RPMI8226 (cell line): Measurements from ENCODE around the gene PRR3.

Experiments used
- DNase-seq: peaks from one replicate; pipeline ENCODE4 v3.0.0-alpha.2; 2015

Gene PRR3

GRCh38 chr6:30541515-30542403 lies 15.3 kb upstream of the PRR3 start:
- DNase-seq = peak; percentile 87

- DNase-seq = no peak
These were observed 14.7 kb upstream of the PRR3 start for GRCh38 chr6:30542404-30542725.

DNA sequence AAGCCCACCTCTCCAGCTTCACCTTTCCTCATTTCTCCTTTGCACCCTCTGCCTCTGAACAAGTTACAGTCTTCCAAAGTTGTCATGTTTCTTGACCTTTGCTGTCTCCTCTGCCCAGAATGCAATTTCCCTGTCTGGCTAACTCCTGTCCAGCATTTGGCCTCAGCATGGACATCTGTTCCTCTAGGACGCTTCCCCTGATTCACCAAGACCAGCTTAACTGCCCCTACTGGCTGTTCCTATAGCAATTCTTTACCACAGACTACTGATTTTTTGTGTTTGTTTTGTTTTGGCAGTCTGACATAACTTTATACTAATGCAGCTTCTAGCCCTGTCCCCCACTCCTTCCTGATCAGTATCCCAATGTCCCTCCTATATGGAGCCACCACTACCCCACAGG lies 14.2 kb upstream of the PRR3 start:
- DNase-seq = no peak

GRCh38 chr6:30543821-30544220 lies 13.3 kb upstream of the PRR3 start:
- DNase-seq = no peak

DNA sequence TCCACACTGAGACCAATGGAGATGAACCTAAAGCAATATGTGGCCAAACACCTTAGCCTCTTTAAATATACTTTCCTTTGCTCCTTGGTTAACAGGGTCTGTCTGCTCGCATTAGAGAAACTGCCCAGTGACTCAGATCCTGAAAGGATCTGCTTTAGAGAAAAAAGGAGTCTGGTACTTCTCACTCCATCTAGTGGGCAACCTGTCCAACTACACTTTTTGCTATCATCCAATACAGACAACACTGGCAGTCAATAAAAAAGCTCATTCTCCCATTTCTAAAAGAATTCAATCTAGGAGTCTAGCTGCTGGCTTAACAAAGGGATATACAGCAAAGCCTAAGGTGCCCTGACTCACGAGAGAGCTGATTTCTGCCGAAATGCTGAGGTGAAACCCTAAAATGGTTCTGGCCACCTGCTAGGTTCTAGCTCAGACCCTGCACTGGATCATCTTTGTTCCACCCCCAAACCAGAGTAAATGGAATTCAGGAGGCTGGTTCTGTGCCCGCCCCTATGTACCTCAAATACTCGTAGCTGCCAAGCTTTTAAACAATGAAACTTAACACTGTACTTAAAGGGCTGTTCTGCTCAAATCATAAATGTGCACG lies 12.3 kb upstream of the PRR3 start:
- peak; percentile 57 for DNase-seq

- no peak for DNase-seq
These were observed 9.6 kb upstream of the PRR3 start for GRCh38 chr6:30547454-30547853.

- DNase-seq = no peak
These were observed 8.7 kb upstream of the PRR3 start for GRCh38 chr6:30548375-30548774.

DNA sequence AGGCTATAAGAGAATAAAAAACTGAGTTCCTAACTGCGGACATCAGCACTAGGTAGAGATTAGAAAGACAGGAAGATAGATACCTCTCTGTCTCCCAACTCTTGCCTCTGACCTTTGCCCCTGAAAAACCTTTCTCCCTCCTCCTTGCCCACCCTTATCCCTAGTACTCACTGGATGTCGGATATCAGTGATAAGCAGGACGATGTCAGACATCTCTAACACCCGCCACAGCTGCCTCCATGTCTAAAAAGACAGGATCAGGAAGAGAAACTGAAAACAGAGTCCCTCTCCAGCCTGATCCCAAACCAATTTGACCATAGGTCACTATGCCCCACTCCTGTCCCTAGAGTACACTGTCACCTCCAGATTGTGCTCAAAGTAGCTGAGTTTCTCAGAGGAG lies 2.7 kb upstream of the PRR3 start:
- DNase-seq = no peak

DNA sequence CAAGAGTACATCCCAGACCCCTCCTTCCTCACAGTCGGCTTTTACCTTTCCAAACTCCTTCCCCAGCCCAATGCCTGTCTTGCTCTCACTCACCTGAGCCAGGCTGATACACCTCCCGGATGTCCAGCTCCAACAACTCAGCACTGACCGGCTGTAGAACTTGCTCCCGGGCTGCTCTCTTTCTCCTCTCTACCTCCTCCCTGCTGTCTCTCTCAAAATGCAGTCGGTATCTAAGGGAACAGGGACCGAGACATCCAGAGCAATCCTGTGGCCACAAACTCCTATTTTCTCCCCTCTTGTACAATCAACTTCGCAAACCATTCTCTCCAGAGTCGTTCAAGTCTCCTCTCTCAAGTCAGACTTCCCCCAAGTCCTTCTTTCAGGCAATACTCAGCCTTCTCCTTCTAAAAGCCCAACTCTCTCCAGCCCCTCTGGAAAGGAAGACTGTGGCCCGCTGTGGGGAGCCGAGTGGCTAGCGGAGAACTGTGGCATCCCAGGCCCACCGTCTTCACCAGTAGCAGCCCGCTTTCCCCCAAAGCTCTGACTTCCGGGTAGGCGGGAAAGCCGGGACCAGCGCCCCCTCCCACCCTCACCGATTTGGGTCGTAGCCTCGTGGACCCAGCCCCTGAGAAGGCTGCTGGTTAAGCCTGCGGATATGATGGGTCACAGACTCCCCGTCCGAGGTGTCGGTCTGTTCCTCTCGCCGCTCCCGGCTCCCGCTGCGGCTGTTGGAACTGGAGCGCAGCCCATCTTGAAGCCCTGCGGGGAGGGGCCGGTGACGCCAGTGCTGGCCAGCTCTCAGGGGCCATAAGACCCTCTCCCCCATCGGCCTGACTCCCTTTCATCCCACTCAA lies 1.9 kb upstream of the PRR3 start:
- peak; percentile 17 for DNase-seq

- DNase-seq = no peak
These were observed 1.4 kb upstream of the PRR3 start for GRCh38 chr6:30555816-30556065.

DNA sequence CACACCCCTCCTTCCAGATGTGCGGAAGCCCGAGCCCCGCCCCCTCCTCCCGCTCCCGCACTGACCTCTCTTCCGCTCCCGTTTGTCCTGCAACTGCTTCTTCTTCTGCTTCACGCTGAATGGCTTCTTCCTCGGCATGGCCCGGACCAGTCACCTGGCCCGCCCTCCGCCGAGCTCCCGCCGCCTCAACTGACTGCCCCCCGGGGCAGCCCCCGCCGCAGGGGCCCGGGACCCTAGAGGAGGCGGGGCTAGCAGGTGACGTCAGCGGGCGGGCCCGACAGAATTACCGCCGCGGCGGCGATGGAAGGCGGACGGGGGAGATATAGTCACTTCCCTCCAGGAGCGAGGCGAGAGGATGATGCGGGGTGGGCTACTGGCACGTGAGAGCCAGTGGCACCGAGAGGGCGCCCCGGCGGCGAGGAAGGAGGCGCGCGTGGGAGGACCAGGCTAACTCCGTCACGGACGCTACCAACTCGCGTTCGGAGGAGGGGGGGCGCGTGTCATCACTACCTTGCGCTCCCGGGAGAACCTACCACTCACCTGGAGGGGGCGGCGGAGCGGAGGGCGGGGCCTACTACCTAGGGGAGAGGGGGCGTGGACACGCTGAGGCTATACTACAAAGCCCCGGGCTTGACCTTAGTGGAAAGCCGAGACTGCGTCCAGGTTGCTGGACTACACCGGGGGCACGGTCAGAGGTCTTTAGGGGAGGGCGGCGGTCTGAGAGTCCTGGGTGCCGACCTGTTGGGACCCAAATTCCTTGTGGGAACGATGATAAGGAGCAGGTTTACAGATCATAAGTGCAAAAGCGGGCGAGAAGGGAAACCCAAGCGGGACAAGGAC lies 809 bp upstream of the PRR3 start, which contains the start of gene GNL1:
Gene GNL1 (minus strand): TSS at position 424 of the 840 bp plus-strand sequence. CDS start 286 bp downstream, at position 138.
- peak; percentile 99 for DNase-seq

GRCh38 chr6:30557683-30557981 lies 537 bp downstream of the PRR3 start:
- no peak for DNase-seq

DNA sequence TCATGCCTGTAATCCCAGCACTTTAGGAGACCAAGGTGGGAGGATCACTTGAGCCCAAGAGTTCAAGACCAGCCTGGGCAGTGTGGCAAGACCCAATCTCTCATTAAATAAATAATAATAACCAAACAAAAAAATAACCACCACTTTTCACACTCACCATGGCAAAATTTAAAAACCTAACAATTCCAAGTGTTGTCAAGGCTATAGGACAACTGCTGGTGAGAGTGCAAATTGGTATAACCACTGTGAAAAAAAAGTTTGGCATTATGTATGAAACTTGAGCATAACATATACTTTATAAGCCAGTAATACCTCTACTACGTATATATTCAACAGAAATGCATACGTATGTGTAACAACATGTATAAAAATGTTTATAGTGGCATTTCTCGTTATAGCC lies 3.8 kb downstream of the PRR3 start:
- no peak for DNase-seq

GRCh38 chr6:30562470-30563425 lies 5.7 kb downstream of the PRR3 start:
- DNase-seq = no peak

DNA sequence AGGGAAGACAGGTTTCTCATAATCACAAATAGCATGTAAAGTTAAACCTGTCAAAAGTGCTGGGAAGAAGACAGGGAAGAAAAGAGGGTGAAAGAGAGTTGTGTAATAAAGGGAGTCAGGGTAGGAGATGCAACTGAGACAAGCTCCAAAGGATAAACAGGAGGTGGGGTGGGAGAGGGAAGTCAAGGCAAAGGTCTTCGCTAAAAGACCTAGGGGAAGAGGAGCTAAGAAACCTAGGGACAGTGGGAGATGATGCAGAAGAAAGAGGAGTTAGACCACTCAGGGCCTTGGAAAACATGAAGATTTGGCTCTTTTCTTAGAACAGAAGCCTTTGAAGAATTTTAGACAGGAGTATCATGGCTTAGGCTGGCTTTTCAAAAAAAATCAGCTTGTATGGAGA lies 7.0 kb downstream of the PRR3 start:
- DNase-seq = no peak

DNA sequence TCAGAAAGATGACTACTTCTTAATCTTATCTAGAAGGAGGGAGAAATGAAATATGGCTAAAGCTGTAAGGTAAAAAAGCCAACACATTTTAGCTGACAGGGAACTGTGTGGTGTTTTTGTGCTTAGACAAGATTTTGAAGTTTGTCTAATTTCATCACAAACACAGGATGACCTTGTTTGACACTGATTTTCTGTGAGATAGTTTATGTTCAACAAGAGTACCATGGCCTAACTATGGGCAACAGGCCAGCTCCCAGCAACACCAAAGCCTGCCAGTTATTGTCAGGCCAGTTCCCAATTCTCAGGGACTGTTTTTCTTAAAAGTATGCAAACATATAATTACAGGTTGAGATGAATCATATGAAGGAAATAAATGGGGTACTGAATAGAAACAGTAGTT lies 8.7 kb downstream of the PRR3 start:
- DNase-seq = no peak

DNA sequence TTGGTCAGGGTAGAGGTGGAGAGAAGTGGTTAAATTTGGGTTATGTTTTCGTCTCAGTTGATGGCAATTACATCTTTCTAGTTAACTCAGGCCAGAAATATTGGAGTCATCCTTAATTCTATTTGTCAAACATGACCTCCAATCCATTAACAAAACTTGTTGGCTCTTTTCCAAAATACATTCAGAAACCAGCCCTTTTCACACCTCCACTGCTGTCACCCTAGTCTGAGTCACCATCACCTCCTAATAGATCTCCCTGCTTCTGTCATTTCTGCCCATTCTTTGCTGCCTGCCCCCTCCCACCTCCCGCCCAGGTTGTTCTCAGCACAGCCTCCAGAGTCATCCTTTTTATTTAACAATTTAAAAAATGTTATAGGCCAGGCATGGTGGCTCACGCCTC lies 11.2 kb downstream of the PRR3 start:
- DNase-seq = no peak

GRCh38 chr6:30570263-30570662 lies 13.2 kb downstream of the PRR3 start:
- no peak for DNase-seq

- DNase-seq = no peak
These were observed 13.6 kb downstream of the PRR3 start for GRCh38 chr6:30570740-30571074.

DNA sequence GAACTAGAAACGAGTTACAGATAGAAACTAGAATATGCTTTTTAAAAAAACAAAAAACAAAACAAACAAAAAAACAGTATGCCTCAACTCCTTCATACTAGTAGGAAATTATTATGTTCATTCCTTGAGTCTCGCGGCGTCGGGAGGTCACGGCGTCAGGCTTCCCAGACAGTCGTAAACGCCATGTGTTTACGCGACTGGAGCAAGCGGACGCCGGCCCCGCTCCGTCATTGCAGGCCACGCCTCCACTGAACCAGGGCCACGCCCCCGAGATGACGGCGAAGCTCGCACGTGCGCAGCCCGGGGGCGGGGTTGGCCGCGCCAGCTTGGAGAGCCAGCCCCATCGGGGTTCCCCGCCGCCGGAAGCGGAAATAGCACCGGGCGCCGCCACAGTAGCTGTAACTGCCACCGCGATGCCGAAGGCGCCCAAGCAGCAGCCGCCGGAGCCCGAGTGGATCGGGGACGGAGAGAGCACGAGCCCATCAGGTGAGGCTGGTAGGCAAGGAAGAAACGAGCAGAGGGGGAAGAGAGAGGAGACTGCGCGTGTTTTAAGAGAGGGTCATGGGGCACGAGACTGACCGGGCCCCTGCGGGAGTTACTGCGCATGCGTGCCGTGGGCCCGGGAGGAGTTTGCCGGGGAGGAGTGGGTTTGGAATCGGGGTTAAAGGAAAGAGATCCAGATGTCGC lies 14.1 kb downstream of the PRR3 start, which contains the start of gene ABCF1:
Gene ABCF1 (plus strand): TSS at position 368 of the 687 bp plus-strand sequence. CDS start 46 bp downstream, at position 414.
- DNase-seq = peak; percentile 99

DNA sequence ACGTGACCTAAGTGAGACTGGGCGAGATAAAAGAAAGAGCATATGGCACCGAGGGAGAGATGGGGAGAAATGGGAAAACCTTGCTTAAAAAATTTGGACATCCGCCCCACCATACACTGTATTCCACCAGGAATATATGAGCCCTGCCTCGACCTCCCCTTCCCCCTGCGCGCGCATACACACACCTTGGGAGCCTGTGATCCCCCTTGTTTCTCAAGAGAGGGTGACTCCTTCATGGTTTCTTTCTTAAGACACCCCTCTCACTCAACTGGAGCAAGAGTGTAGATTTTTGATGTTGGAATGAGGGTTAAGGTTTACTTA lies 14.6 kb downstream of the PRR3 start:
- no peak for DNase-seq

- no peak for DNase-seq
These were observed 15.1 kb downstream of the PRR3 start for GRCh38 chr6:30572148-30572547.
